MCF 10A (cell line): ENCODE results near the gene ALPL. TPM values are rescaled to one million over a fixed set of nuclear protein-coding genes. Genes with fewer than 3 reads are reported as not detected.

Experiments
- BruUV-seq: library from RNA; stranded (reverse); fragments of 400-500 nt; replicated peaks from 2 replicates; lab custom pipeline; 2021; lab: Mats Ljungman, UMichigan
- CTCF ChIA-PET: fragments of 300-600 bp; sonication (Branson Sonifier 250); formaldehyde crosslinking; extraction: SDS; loops from one replicate; lab custom pipeline; 2021; ENCODE audit warnings: antibody characterized with exemption, inconsistent platforms; lab: Yijun Ruan, JAX
- POLR2A ChIA-PET: fragments of 300-600, 350-650 bp; sonication (Branson Sonifier 250); formaldehyde crosslinking; extraction: SDS; loops from one replicate; lab custom pipeline; 2020; ENCODE audit warnings: antibody characterized with exemption, inconsistent platforms; lab: Yijun Ruan, JAX
- DNase-seq: peaks from one replicate; pipeline ENCODE4 v3.0.0-alpha.2; 2018; ENCODE audit not compliant: unreplicated experiment
- H3K27ac Mint-ChIP-seq: one replicate; pipeline ENCODE4 v1.8.0; 2022; ENCODE audit warnings: mild to moderate bottlenecking, low read depth, mixed read lengths; ENCODE audit not compliant: unreplicated experiment
- H3K27me3 Mint-ChIP-seq: one replicate; pipeline ENCODE4 v1.8.0; 2022; ENCODE audit warnings: mixed read lengths; ENCODE audit not compliant: insufficient read depth, unreplicated experiment
- H3K36me3 Mint-ChIP-seq: one replicate; pipeline ENCODE4 v1.8.0; 2022; ENCODE audit warnings: mild to moderate bottlenecking, moderate library complexity, mixed read lengths; ENCODE audit not compliant: insufficient read depth, unreplicated experiment
- H3K4me1 Mint-ChIP-seq: one replicate; pipeline ENCODE4 v1.8.0; 2022; ENCODE audit warnings: mixed read lengths; ENCODE audit not compliant: insufficient read depth, unreplicated experiment
- H3K4me3 Mint-ChIP-seq: one replicate; pipeline ENCODE4 v1.8.0; 2022; ENCODE audit warnings: mild to moderate bottlenecking, moderate library complexity, mixed read lengths; ENCODE audit not compliant: unreplicated experiment
- H3K9me3 Mint-ChIP-seq: one replicate; pipeline ENCODE4 v1.8.0; 2022; ENCODE audit warnings: mixed read lengths; ENCODE audit not compliant: unreplicated experiment
- intact Hi-C: fragments of 100-400 bp; cut with micrococcal nuclease; formaldehyde crosslinking; loops from 2 replicates; pipeline ENCODE4 v1.14.1; 2022
- total RNA-seq: library from RNA; stranded (reverse); gene quantifications from 2 replicates; pipeline ENCODE4 v1.2.3, GENCODE V29; 2022
- TF ChIP-seq, protein P1 (sequence below): fragments of 200-600 bp; IDR thresholded peaks from one replicate; pipeline ENCODE4 v1.8.0; 2022; ENCODE audit warnings: antibody characterized with exemption, mild to moderate bottlenecking; ENCODE audit not compliant: unreplicated experiment

Gene ALPL
- total RNA-seq, 1 experiment from 2014 or later = not detected

DNA sequence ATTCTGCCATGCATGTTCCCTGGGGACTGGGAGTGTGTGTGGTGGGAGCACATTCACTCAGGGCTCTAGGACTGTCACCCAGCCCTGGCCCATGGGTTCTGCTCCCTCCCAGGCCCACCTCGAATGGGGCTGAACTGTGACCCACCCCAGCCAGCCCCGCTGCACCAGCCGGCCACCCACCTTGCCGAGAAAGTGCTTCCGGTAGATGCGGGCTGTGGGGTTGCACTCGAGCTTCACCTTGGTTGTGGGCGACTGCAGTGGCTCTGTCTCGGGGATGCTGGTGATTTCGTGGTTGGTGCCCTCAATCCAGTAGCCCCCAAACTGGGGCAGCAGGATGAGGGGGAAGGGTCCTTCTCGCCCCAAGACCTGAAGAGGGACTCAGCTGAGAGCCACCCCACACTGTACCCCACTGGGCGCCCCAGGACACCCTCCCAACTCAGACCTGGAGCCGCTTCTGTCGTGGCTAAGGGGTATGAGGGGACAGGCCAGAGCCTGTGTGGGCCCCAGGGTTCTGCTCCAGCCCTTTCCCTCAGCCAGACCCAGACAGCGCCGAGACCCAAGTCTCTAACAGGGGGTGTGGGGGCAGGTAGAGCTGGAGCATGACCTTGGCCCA lies 108.0 kb downstream of the ALPL start:
- Mint-ChIP-seq H3K27me3 (peaks cover 11% of the 10 kb centered on the region), H3K9me3 (no peaks in the 10 kb centered on the region), H3K4me3 (no peak overlapping the region), H3K4me1 (peaks cover 5% of the 10 kb centered on the region), H3K36me3 (no peaks in the 10 kb centered on the region), H3K27ac (no peak overlapping the region)
- no peak for DNase-seq
- intact Hi-C loops = no loop called here
- TF ChIP-seq, protein P1, sequence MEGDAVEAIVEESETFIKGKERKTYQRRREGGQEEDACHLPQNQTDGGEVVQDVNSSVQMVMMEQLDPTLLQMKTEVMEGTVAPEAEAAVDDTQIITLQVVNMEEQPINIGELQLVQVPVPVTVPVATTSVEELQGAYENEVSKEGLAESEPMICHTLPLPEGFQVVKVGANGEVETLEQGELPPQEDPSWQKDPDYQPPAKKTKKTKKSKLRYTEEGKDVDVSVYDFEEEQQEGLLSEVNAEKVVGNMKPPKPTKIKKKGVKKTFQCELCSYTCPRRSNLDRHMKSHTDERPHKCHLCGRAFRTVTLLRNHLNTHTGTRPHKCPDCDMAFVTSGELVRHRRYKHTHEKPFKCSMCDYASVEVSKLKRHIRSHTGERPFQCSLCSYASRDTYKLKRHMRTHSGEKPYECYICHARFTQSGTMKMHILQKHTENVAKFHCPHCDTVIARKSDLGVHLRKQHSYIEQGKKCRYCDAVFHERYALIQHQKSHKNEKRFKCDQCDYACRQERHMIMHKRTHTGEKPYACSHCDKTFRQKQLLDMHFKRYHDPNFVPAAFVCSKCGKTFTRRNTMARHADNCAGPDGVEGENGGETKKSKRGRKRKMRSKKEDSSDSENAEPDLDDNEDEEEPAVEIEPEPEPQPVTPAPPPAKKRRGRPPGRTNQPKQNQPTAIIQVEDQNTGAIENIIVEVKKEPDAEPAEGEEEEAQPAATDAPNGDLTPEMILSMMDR = no peak
- ChIA-PET CTCF (no interaction called here), POLR2A (no interaction called here)
- no TSS peak for BruUV-seq

DNA sequence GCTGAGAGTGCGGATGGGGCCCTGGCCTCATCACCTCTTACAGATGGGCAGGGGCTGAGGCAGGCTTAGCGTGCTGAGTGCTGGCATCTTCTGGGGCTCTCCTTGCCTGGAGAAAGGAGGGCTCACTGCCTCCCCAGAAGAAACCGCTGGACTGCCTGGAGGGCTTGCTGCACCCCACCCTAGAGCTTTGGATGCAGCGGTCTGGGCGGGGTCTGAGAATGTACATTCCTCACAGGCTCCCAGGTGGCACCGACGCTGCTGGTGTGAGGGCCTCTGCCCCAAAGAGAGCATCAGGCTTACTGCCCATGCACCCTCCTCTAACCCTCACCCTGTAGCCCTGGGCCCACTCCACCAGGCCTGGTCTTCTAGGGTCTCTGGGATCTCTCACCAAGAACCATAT lies 108.8 kb downstream of the ALPL start:
- H3K4me3 Mint-ChIP-seq = no peak overlapping the region
- H3K27me3 Mint-ChIP-seq = peaks cover 11% of the 10 kb centered on the region
- intact Hi-C loops = no loop called here
- no peak overlapping the region for H3K27ac Mint-ChIP-seq
- no peaks in the 10 kb centered on the region for H3K36me3 Mint-ChIP-seq
- BruUV-seq = no TSS peak
- TF ChIP-seq, protein P1 = no peak
- DNase-seq = no peak
- POLR2A ChIA-PET = no interaction called here
- H3K4me1 Mint-ChIP-seq = peaks cover 5% of the 10 kb centered on the region
- CTCF ChIA-PET = no interaction called here
- H3K9me3 Mint-ChIP-seq = no peaks in the 10 kb centered on the region

DNA sequence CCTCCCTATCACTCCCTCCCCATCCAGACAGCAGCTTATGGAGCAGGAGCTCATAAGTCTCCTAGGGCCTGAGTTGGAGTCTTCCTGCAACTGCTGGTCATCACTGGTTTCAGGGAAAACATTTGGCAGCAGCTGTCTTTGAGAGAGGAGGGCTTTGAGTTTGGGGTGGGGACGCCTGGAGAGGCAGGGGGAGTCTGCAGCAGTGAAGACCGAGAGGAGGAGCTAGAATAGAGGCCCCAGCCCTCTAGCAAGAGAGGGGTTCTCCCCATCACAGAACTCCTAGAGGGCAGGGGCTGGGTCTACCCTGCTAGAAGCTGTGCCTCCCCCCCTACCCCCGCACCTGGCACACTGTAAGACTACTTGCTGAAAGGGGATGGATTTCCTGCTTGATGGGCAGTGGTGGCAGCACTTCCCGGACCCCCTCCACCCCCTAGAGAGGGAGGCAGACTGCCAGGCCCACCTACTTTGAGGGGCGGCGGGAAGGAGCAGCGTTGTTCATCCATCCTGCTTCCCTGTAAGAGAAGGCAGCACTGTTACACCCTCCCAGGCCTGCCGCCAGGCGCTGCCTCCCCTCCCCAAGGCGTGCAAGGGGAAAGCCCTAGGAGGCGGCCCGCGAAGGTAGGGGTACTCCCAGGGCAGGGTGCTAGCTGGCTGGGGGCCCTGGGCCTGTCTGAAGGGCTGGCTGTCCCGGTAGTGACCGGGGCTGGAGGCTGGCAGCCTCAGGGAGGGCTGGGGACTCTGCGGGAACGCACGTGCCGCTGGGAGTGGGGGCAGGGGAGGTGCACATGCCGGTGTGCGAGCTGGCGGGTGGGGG lies 109.5 kb downstream of the ALPL start:
- BruUV-seq = no TSS peak
- Mint-ChIP-seq H3K36me3 (no peaks in the 10 kb centered on the region), H3K27me3 (peaks cover 11% of the 10 kb centered on the region), H3K4me3 (no peak overlapping the region), H3K27ac (no peak overlapping the region), H3K4me1 (peaks cover 5% of the 10 kb centered on the region), H3K9me3 (no peaks in the 10 kb centered on the region)
- CTCF ChIA-PET = interaction anchor here (0.6 kb wide), 1 partner anchor 66 kb away, joined by 3 read pairs; no protein-coding TSS in a partner anchor
- TF ChIP-seq, protein P1 = no peak
- POLR2A ChIA-PET = no interaction called here
- no peak for DNase-seq
- intact Hi-C loops = no loop called here

DNA sequence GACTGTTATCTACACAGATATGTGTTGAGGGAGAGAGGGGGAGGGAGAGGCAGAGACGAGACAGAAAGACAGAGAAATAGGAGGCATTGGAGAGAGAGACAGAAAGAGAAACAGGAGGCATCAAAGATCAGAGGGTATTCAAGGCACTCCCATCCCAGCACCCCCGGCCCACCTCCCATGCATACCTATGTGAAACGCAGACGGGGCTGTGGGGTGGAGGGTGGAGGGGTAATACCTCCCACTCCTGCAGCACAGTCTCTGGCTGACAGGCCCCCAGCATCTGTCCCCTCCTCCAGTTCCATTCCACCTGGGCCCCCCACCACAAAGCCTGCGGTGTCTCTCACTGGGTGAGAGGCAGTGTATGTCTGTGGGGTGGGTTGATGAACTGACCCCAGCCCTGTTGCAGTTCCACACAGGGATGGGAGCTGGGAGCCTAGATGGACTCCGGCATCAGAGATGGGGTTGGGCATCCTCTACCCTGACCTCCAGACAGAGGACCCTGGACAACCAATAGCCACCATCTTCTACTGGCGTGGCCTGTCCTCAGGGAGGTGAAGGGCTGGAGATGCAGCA lies 110.2 kb downstream of the ALPL start:
- BruUV-seq = no TSS peak
- Mint-ChIP-seq H3K4me1 (peaks cover 5% of the 10 kb centered on the region), H3K9me3 (no peaks in the 10 kb centered on the region), H3K27ac (no peak overlapping the region), H3K27me3 (peaks cover 11% of the 10 kb centered on the region), H3K36me3 (no peaks in the 10 kb centered on the region), H3K4me3 (no peak overlapping the region)
- CTCF ChIA-PET = no interaction called here
- intact Hi-C loops = no loop called here
- no peak for DNase-seq
- TF ChIP-seq, protein P1 = no peak
- POLR2A ChIA-PET = no interaction called here
